SK-N-SH (cell line): ENCODE data around the gene XXYLT1. TPM values are rescaled to one million over a fixed set of nuclear protein-coding genes. Genes with fewer than 3 reads are reported as not detected.

Experiments
- CTCF ChIA-PET: fragments of 300-600, 350-600 bp; formaldehyde crosslinking; extraction: SDS; loops from one replicate; lab custom pipeline; 2021; lab: Yijun Ruan, JAX
- POLR2A ChIA-PET: fragments of 350-600 bp; sonication (Branson Sonifier 250); formaldehyde crosslinking; extraction: SDS; loops from one replicate; lab custom pipeline; 2020; ENCODE audit warnings: antibody characterized with exemption, inconsistent platforms; lab: Yijun Ruan, JAX
- DNase-seq: peaks from one replicate; pipeline ENCODE4 v3.0.0; 2012
- H2AFZ ChIP-seq: fragments of 200-600 bp; sonication (generic); 2 replicates; pipeline ENCODE4 v1.8.1; 2016; ENCODE audit warnings: antibody characterized with exemption, mild to moderate bottlenecking, low read depth
- H3F3A ChIP-seq: fragments of 200-600 bp; sonication (generic); replicated peaks from 2 replicates; pipeline ENCODE3; 2016; ENCODE audit warnings: antibody characterized with exemption, mild to moderate bottlenecking; ENCODE audit not compliant: insufficient read depth
- H3K27ac ChIP-seq, 2 experiments: fragments of 200-500 bp in 1 of 2; fragments of 200-600 bp in 1 of 2; sonication (Bioruptor generic) in 1 of 2; sonication (generic), shearing (Covaris generic) in 1 of 2; 2 replicates each; pipeline versions ENCODE4 v1.5.1 to v1.6.1; 2014 to 2016; ENCODE audit warnings: low read depth in 2 of 2, inconsistent platforms in 1 of 2, low read length in 1 of 2, mild to moderate bottlenecking in 1 of 2, mixed read lengths in 1 of 2
- H3K27me3 ChIP-seq: fragments of 200-600 bp; sonication (generic), shearing (Covaris generic); 2 replicates; pipeline ENCODE4 v1.6.1; 2016; ENCODE audit warnings: mixed run types; ENCODE audit not compliant: insufficient read depth
- H3K36me3 ChIP-seq, 2 experiments: fragments of 200-500 bp in 1 of 2; fragments of 200-600 bp in 1 of 2; sonication (Bioruptor generic) in 1 of 2; sonication (generic) in 1 of 2; replicated peaks in 1 of 2; 2 replicates each; pipeline versions ENCODE3 to v1.5.1; 2014 to 2016; ENCODE audit warnings: low read length in 1 of 2, mild to moderate bottlenecking in 1 of 2; ENCODE audit not compliant: insufficient read depth in 2 of 2, control insufficient read depth in 1 of 2
- H3K4me1 ChIP-seq, 2 experiments: fragments of 200-500 bp in 1 of 2; fragments of 200-600 bp in 1 of 2; sonication (Bioruptor generic) in 1 of 2; sonication (generic), shearing (Covaris generic) in 1 of 2; 2 replicates each; pipeline versions ENCODE4 v1.5.1 to v1.6.1; 2014 to 2016; ENCODE audit warnings: low read depth in 1 of 2, low read length in 1 of 2, mixed run types in 1 of 2; ENCODE audit not compliant: insufficient read depth in 2 of 2, control insufficient read depth in 1 of 2
- H3K4me2 ChIP-seq: fragments of 200-600 bp; sonication (generic), shearing (Covaris generic); 2 replicates; pipeline ENCODE4 v1.6.1; 2017; ENCODE audit warnings: mixed run types
- H3K4me3 ChIP-seq, 2 experiments: fragments of 200-500 bp in 1 of 2; fragments of 200-600 bp in 1 of 2; sonication (Bioruptor generic) in 1 of 2; sonication (generic), shearing (Covaris generic) in 1 of 2; 2 replicates each; pipeline versions ENCODE4 v1.5.1 to v1.8.1; 2014 to 2016; ENCODE audit warnings: low read depth in 2 of 2, inconsistent platforms in 1 of 2, low read length in 1 of 2, mild to moderate bottlenecking in 1 of 2, mixed read lengths in 1 of 2, moderate library complexity in 1 of 2
- H3K79me2 ChIP-seq: fragments of 200-600 bp; sonication (generic); 2 replicates; pipeline ENCODE4 v1.8.1; 2017; ENCODE audit warnings: mild to moderate bottlenecking; ENCODE audit not compliant: insufficient read depth
- H3K9ac ChIP-seq: fragments of 200-600 bp; sonication (generic); 2 replicates; pipeline ENCODE4 v1.6.1; 2017; ENCODE audit warnings: mixed run types
- H3K9me2 ChIP-seq: fragments of 200-600 bp; sonication (generic); 2 replicates; pipeline ENCODE4 v1.6.1; 2017; ENCODE audit warnings: mixed run types
- H3K9me3 ChIP-seq: fragments of 200-600 bp; sonication (generic); 2 replicates; pipeline ENCODE4 v1.6.1; 2017; ENCODE audit warnings: mixed run types, mild to moderate bottlenecking, moderate library complexity
- H4K20me1 ChIP-seq: fragments of 200-600 bp; sonication (generic); 2 replicates; pipeline ENCODE4 v1.6.1; 2017; ENCODE audit warnings: mild to moderate bottlenecking, mixed run types; ENCODE audit not compliant: insufficient read depth
- CTCF ChIP-seq: fragments of 200-600 bp; sonication (generic); IDR thresholded peaks from 2 replicates; pipeline ENCODE4 v1.6.1; 2017; ENCODE audit warnings: antibody characterized with exemption, mild to moderate bottlenecking, moderate library complexity
- FOSL2 ChIP-seq: IDR thresholded peaks from 2 replicates; pipeline ENCODE4 v1.4.0; 2012; ENCODE audit warnings: low read depth, mild to moderate bottlenecking, moderate library complexity, borderline replicate concordance
- MAX ChIP-seq: IDR thresholded peaks from 2 replicates; pipeline ENCODE4 v1.4.0; 2012; ENCODE audit warnings: low read depth
- MEF2A ChIP-seq: IDR thresholded peaks from 2 replicates; pipeline ENCODE4 v1.4.0; 2012; ENCODE audit warnings: low read depth, borderline replicate concordance
- MXI1 ChIP-seq: IDR thresholded peaks from 2 replicates; pipeline ENCODE4 v1.6.1; 2012; ENCODE audit warnings: mild to moderate bottlenecking, low read depth, low read length, improper control_type of control experiment
- NRF1 ChIP-seq: IDR thresholded peaks from 2 replicates; pipeline ENCODE4 v1.6.1; 2012; ENCODE audit warnings: low read depth, mild to moderate bottlenecking, low read length
- POLR2AphosphoS5 ChIP-seq: IDR thresholded peaks from 2 replicates; pipeline ENCODE4 v1.6.1; 2012; ENCODE audit warnings: low read depth, low read length
- RCOR1 ChIP-seq: fragments of 150-350 bp; IDR thresholded peaks from 2 replicates; pipeline ENCODE4 v1.6.1; 2017; ENCODE audit warnings: antibody characterized with exemption, low read length
- RXRA ChIP-seq: IDR thresholded peaks from 2 replicates; pipeline ENCODE4 v1.4.0; 2012; ENCODE audit warnings: low read depth, mild to moderate bottlenecking, borderline replicate concordance
- SIN3A ChIP-seq: IDR thresholded peaks from 2 replicates; pipeline ENCODE4 v1.6.1; 2012; ENCODE audit warnings: low read depth, mild to moderate bottlenecking, low read length, moderate library complexity, borderline replicate concordance
- SMC3 ChIP-seq: IDR thresholded peaks from 2 replicates; pipeline ENCODE4 v1.6.1; 2012; ENCODE audit warnings: low read depth, low read length, improper control_type of control experiment
- TAF1 ChIP-seq: IDR thresholded peaks from 2 replicates; pipeline ENCODE4 v1.6.1; 2012; ENCODE audit warnings: low read depth, mild to moderate bottlenecking, low read length, moderate library complexity, borderline replicate concordance
- TCF12 ChIP-seq: IDR thresholded peaks from 2 replicates; pipeline ENCODE4 v1.4.0; 2012
- ZBTB33 ChIP-seq: IDR thresholded peaks from 2 replicates; pipeline ENCODE4 v1.4.0; 2012; ENCODE audit warnings: low read depth, borderline replicate concordance
- WGBS: methylation state at CpG from one replicate; pipeline ENCODE4 v1.1.6; 2017; ENCODE audit warnings: low lambda C conversion rate; 5-methylcytosine and 5-hydroxymethylcytosine counted together
- polyA plus RNA-seq, 3 experiments: library from polyadenylated mRNA; depleted of rRNA; stranded (reverse); fragments of >200 nt; gene quantifications; 2 replicates each; pipeline ENCODE4 v1.2.3, GENCODE V29; 2012
- TF ChIP-seq, protein P1 (sequence below): fragments of 150-350 bp; IDR thresholded peaks from 2 replicates; pipeline ENCODE4 v1.6.1; 2016; ENCODE audit warnings: mild to moderate bottlenecking, low read depth, low read length
- TF ChIP-seq, protein P2 (sequence below): IDR thresholded peaks from 2 replicates; pipeline ENCODE4 v1.4.0; 2012; ENCODE audit warnings: low read depth, borderline replicate concordance

XXYLT1 gene
- polyA plus RNA-seq, 1 of the 3 experiments (the other 2 are of a cell fraction), result 22.6 TPM

- Histone ChIP-seq H3K27me3 (no peaks in the 10 kb centered on the region), H3K4me1 (no peaks in the 10 kb centered on the region), H4K20me1 (no peaks in the 10 kb centered on the region), H3K4me3 (no peak overlapping the region), H3K36me3 (peaks cover 0 to 13% of the 10 kb centered on the region in 2 experiments), H3K4me2 (no peak overlapping the region), H3K9me3 (no peaks in the 10 kb centered on the region), H3K79me2 (no peaks in the 10 kb centered on the region), H2AFZ (no peak overlapping the region), H3K9me2 (no peaks in the 10 kb centered on the region), H3K9ac (no peak overlapping the region), H3F3A (no peaks in the 10 kb centered on the region), H3K27ac (no peak overlapping the region)
- WGBS, result 94% methylated on average over 7 of the region's 33 CpGs
- TF ChIP-seq MEF2A (no peak), SIN3A (no peak), RXRA (no peak), SMC3 (no peak), RCOR1 (no peak), POLR2AphosphoS5 (no peak), NRF1 (no peak)
- TF ChIP-seq, protein P1, sequence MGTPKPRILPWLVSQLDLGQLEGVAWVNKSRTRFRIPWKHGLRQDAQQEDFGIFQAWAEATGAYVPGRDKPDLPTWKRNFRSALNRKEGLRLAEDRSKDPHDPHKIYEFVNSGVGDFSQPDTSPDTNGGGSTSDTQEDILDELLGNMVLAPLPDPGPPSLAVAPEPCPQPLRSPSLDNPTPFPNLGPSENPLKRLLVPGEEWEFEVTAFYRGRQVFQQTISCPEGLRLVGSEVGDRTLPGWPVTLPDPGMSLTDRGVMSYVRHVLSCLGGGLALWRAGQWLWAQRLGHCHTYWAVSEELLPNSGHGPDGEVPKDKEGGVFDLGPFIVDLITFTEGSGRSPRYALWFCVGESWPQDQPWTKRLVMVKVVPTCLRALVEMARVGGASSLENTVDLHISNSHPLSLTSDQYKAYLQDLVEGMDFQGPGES, result no peak
- ChIA-PET CTCF (no interaction called here), POLR2A (no interaction called here)
- no peak for DNase-seq
These were observed 201.3 kb downstream of the XXYLT1 start for GRCh38 chr3:195069501-195070251.

GRCh38 chr3:195068084-195069080 lies 202.6 kb downstream of the XXYLT1 start:
- no peak overlapping the region for H2AFZ ChIP-seq
- no peaks in the 10 kb centered on the region for H4K20me1 ChIP-seq
- 90% methylated on average over 18 of the region's 18 CpGs for WGBS
- H3K36me3 ChIP-seq, result peaks cover 0 to 13% of the 10 kb centered on the region in 2 experiments
- no peak overlapping the region for H3K9ac ChIP-seq
- no peak overlapping the region for H3K4me3 ChIP-seq
- no peaks in the 10 kb centered on the region for H3F3A ChIP-seq
- no peaks in the 10 kb centered on the region; a peak in 1 of 4 replicates for H3K4me1 ChIP-seq
- ChIA-PET POLR2A (no interaction called here), CTCF (interaction anchor here (1.3 kb wide), 1 partner anchor 9 kb away, joined by 3 read pairs; no protein-coding TSS in a partner anchor)
- H3K4me2 ChIP-seq, result no peak overlapping the region
- no peaks in the 10 kb centered on the region for H3K79me2 ChIP-seq
- no peaks in the 10 kb centered on the region for H3K9me2 ChIP-seq
- no peak for DNase-seq
- no peak overlapping the region for H3K27ac ChIP-seq
- no peaks in the 10 kb centered on the region for H3K9me3 ChIP-seq
- H3K27me3 ChIP-seq, result no peaks in the 10 kb centered on the region
- no peak for TF ChIP-seq MAX
- no peak for TF ChIP-seq TAF1
- TF ChIP-seq, protein P1, result no peak
- TF ChIP-seq CTCF, result no peak
- no peak for TF ChIP-seq ZBTB33
- TF ChIP-seq FOSL2, result no peak
- TF ChIP-seq SMC3, result no peak
- TF ChIP-seq MXI1, result no peak
- TF ChIP-seq, protein P2, sequence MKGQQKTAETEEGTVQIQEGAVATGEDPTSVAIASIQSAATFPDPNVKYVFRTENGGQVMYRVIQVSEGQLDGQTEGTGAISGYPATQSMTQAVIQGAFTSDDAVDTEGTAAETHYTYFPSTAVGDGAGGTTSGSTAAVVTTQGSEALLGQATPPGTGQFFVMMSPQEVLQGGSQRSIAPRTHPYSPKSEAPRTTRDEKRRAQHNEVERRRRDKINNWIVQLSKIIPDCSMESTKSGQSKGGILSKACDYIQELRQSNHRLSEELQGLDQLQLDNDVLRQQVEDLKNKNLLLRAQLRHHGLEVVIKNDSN, result no peak
- no peak for TF ChIP-seq TCF12
